ENCODE data around the gene FSIP2. TPM values are rescaled to one million over a fixed set of nuclear protein-coding genes. Genes with fewer than 3 reads are reported as not detected.

Gene FSIP2
- total and polyA plus RNA-seq, 2 of the 8 experiments (the other 6 are each of a cell fraction or from before 2014, with no cell fraction given): 0.47 to 1.4 TPM

DNA sequence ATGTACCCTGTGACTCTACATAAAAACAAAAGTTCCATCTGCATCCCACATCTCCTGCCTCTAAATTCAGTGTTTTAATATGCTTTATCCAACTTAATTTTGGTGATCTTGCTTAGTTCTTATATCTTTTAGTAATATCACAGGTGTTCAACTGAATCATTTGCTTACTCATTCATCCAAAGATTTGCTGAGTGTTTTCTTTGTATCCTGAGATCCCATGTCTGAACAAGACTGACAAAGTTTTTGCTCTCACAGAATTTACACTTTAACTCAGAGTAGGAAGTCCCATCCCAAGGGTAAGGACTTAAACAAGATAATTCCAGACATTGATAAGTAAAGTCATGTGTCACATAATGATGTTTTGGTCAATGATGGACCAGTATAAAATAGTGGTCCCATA lies 87.0 kb downstream of the FSIP2 start:
- DNase-seq (ENCODE audit: low read depth in 1 of 2, low spot score in 2 of 2) (no peak), FAIRE-seq (no peak)
- Histone ChIP-seq H3K36me3 (ENCODE audit: control insufficient read depth in 2 of 4, insufficient read depth in 4 of 4, low read length in 3 of 4) (no peaks in the 10 kb centered on the region), H2BK15ac (ENCODE audit: low read length) (no peak overlapping the region), H4K5ac (ENCODE audit: insufficient read length, low read depth, low read length) (no peak overlapping the region), H3K23me2 (ENCODE audit: low read depth, low read length) (no peaks in the 10 kb centered on the region; the same call in 1 of the 2 replicates), H2BK5ac (ENCODE audit: low read depth, low read length) (no peak overlapping the region), H4K91ac (replicated peaks; ENCODE audit: insufficient read length, low read length) (no peak overlapping the region), H2AK5ac (ENCODE audit: low read depth, low read length) (no peak overlapping the region), H4K8ac (ENCODE audit: extremely low read depth, insufficient read depth, low read length) (no peak overlapping the region), H3K56ac (replicated peaks; ENCODE audit: insufficient read length, low read depth, low read length) (no peak overlapping the region), H4K20me1 (replicated peaks in 1 of 2; ENCODE audit: control insufficient read depth in 1 of 2, insufficient read depth in 2 of 2, low read length in 2 of 2) (no peaks in the 10 kb centered on the region), H3K18ac (ENCODE audit: extremely low read depth, low read length) (no peak overlapping the region), H3K4ac (replicated peaks; ENCODE audit: insufficient read length, low read depth, low read length) (no peak overlapping the region), H3K4me3 (ENCODE audit: extremely low read depth in 1 of 4, insufficient read depth in 2 of 4, low read depth in 3 of 4, low read length in 4 of 4) (no peak overlapping the region), H3K4me1 (replicated peaks in 1 of 4; ENCODE audit: control insufficient read depth in 3 of 4, insufficient read depth in 4 of 4, low read length in 3 of 4) (no peaks in the 10 kb centered on the region), H2BK12ac (ENCODE audit: low read depth, low read length) (no peak overlapping the region), H3K27ac (ENCODE audit: low read depth, low read length) (no peak overlapping the region), H3K23ac (ENCODE audit: insufficient read length) (no peak overlapping the region), H2BK120ac (replicated peaks; ENCODE audit: low read depth, low read length) (no peak overlapping the region), H3K27me3 (replicated peaks in 1 of 4; ENCODE audit: control insufficient read depth in 3 of 4, extremely low read depth in 1 of 4, insufficient read depth in 3 of 4, low read length in 3 of 4) (no peaks in the 10 kb centered on the region), H2BK20ac (ENCODE audit: low read length) (no peak overlapping the region), H2AFZ (ENCODE audit: low read length) (no peak overlapping the region), H3K79me1 (ENCODE audit: low read depth, low read length) (no peaks in the 10 kb centered on the region), H3K79me2 (ENCODE audit: control insufficient read depth in 1 of 2, insufficient read depth in 2 of 2, low read length in 2 of 2) (no peaks in the 10 kb centered on the region), H3K14ac (ENCODE audit: insufficient read length) (no peak overlapping the region), H3K9me3 (ENCODE audit: insufficient read depth in 2 of 2, low read depth in 1 of 2, low read length in 1 of 2) (no peaks in the 10 kb centered on the region), H3K9ac (replicated peaks in 1 of 4; ENCODE audit: extremely low read depth in 1 of 4, low read depth in 3 of 4, low read length in 3 of 4) (no peak overlapping the region), H3K4me2 (ENCODE audit: insufficient read depth in 1 of 2, low read depth in 2 of 2, low read length in 2 of 2) (no peak overlapping the region)
- ChIA-PET POLR2A (ENCODE audit: partially characterized antibody) (no interaction called here), CTCF (ENCODE audit: partially characterized antibody) (no interaction called here)
- TF ChIP-seq TCF12 (IDR thresholded peaks at IDR 0.05; ENCODE audit: low read depth, low read length) (no peak), CBX8 (IDR thresholded peaks at IDR 0.05; ENCODE audit: borderline replicate concordance, low read depth, low read length) (no peak), KDM5A (IDR thresholded peaks at IDR 0.05; ENCODE audit: low read length) (no peak), RNF2 (IDR thresholded peaks at IDR 0.05; ENCODE audit: borderline replicate concordance, low read depth, low read length, missing control alignments, poor library complexity, severe bottlenecking) (no peak), EP300 (IDR thresholded peaks at IDR 0.05; ENCODE audit: borderline replicate concordance in 1 of 2, low read depth in 2 of 2, low read length in 2 of 2) (no peak), ASH2L (IDR thresholded peaks at IDR 0.05; ENCODE audit: low read length) (no peak), HDAC6 (IDR thresholded peaks at IDR 0.05; ENCODE audit: low read depth, low read length) (no peak), CBX5 (IDR thresholded peaks at IDR 0.05; ENCODE audit: low read depth, low read length) (no peak), TAF1 (IDR thresholded peaks at IDR 0.05; ENCODE audit: low read depth, low read length) (no peak), POLR2A (IDR thresholded peaks at IDR 0.05; ENCODE audit: control extremely low read depth in 1 of 2, low read depth in 2 of 2, low read length in 2 of 2) (no peak), SAP30 (IDR thresholded peaks at IDR 0.05; ENCODE audit: insufficient read depth, insufficient replicate concordance, low read length) (no peak), SIN3A (conservative IDR thresholded peaks at IDR 0.05 in 1 of 2, IDR thresholded peaks at IDR 0.05 in 1 of 2; ENCODE audit: low read depth in 1 of 2, low read length in 2 of 2) (no peak), BRCA1 (IDR thresholded peaks at IDR 0.05; ENCODE audit: low read depth, low read length) (no peak), RFX5 (IDR thresholded peaks at IDR 0.05; ENCODE audit: borderline replicate concordance, low read depth, low read length) (no peak)
- TF ChIP-seq, protein P1, sequence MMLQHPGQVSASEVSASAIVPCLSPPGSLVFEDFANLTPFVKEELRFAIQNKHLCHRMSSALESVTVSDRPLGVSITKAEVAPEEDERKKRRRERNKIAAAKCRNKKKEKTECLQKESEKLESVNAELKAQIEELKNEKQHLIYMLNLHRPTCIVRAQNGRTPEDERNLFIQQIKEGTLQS (IDR thresholded peaks at IDR 0.05; ENCODE audit: insufficient read depth, low read depth, low read length): no peak

Data from H1 (cell line).